Astrocyte (in vitro differentiated cells and primary cell): Measurements from ENCODE around the gene SERPINF2.

Experiments used
- CTCF ChIP-seq: IDR thresholded peaks from 2 replicates; pipeline ENCODE4 v1.5.1; 2011; ENCODE audit warnings: low read depth, mild to moderate bottlenecking, inconsistent platforms, low read length, moderate library complexity; ENCODE audit not compliant: insufficient read depth
- EZH2 ChIP-seq: IDR thresholded peaks from 2 replicates; pipeline ENCODE4 v1.6.1; 2012; ENCODE audit warnings: mild to moderate bottlenecking, low read length, inconsistent platforms; ENCODE audit not compliant: insufficient read depth

DNA sequence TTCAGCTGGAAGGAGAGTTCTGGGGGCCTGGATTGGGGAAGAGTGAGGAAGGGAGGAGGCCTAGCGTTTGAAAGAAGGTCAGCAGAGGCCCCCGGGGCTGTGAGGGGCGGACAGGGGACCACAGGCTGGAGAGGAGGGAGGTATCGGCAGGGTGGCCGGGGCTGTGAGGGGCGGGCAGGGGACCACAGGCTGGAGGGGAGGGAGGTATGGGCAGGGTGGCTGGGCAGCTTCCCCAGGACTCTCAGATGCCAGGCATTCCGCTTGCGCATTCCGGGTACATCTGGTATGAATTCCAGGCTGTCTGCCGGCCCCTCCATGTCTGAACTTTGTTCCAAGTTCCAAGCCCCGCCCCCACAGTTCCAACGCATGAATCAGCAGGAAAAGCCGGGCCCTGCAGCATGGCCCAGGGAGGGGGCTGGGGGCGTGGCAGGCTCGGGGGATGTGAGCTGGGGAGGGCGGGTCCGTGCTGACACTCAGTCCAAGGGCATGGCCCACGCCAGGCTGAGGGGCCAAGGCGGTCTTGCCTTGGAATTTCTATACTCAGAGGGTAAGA is 28.2 kb upstream of the SERPINF2 start:
- TF ChIP-seq EZH2 (no peak), CTCF (no peak)
